NT2/D1 (cell line): ENCODE data around the gene GALM.
"Not testable (repeated sequence)": the region's sequence is repeated elsewhere in the genome, so short reads cannot be mapped to it uniquely, and the experiment has no call there.

Experiments
- DNase-seq: peaks from one replicate; pipeline ENCODE4 v3.0.0-alpha.2; 2011; ENCODE audit warnings: low read depth, low spot score
- H3K27me3 ChIP-seq: 2 replicates; pipeline ENCODE4 v1.6.0; 2011; ENCODE audit warnings: mild to moderate bottlenecking; ENCODE audit not compliant: insufficient read length, insufficient read depth
- H3K36me3 ChIP-seq: 2 replicates; pipeline ENCODE4 v1.6.1; 2011; ENCODE audit warnings: mild to moderate bottlenecking, low read length, mixed read lengths; ENCODE audit not compliant: insufficient read depth, insufficient read length
- H3K4me1 ChIP-seq: 2 replicates; pipeline ENCODE4 v1.5.1; 2011; ENCODE audit not compliant: insufficient read depth, insufficient read length
- H3K4me3 ChIP-seq: 2 replicates; pipeline ENCODE4 v1.5.1; 2011; ENCODE audit warnings: low read depth; ENCODE audit not compliant: insufficient read length
- H3K9ac ChIP-seq: 2 replicates; pipeline ENCODE4 v1.6.0; 2011; ENCODE audit warnings: low read depth; ENCODE audit not compliant: insufficient read length
- H3K9me3 ChIP-seq: 2 replicates; pipeline ENCODE4 v1.5.1; 2011; ENCODE audit warnings: mild to moderate bottlenecking, low read length; ENCODE audit not compliant: insufficient read depth
- SUZ12 ChIP-seq: IDR thresholded peaks from 2 replicates; pipeline ENCODE4 v1.6.1; 2011; ENCODE audit not compliant: insufficient read length, insufficient read depth; ENCODE audit errors: extremely low read depth
- YY1 ChIP-seq: IDR thresholded peaks from 2 replicates; pipeline ENCODE4 v1.6.1; 2011; ENCODE audit not compliant: insufficient read length, insufficient read depth
- ZNF274 ChIP-seq: IDR thresholded peaks from 2 replicates; pipeline ENCODE4 v1.6.1; 2011; ENCODE audit warnings: mild to moderate bottlenecking, low read depth, low read length

Gene GALM

DNA sequence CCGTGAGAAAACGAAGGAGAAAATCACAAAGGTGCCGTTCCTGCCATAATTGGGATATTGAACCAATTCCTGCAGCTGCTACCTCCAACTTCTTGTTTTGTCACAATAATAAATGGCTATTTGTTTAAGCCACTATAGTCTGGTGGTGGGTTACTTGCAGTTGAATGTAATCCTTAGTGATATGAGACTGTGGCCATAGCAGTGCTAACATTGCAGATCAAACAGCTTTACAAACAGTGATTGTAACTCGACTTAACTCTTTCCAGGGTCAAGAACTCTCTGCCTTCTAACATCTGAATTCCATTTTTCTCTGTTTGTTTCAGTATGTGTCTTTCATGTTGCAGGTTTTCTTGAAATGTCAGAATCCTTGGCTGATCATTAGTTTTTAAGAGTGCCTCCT is 38.5 kb upstream of the GALM start:
- no peaks in the 10 kb centered on the region; the same call in 1 of the 2 replicates for H3K9me3 ChIP-seq
- no peaks in the 10 kb centered on the region for H3K36me3 ChIP-seq
- H3K4me3 ChIP-seq, result no peak overlapping the region
- H3K4me1 ChIP-seq, result no peaks in the 10 kb centered on the region
- no peaks in the 10 kb centered on the region for H3K27me3 ChIP-seq
- TF ChIP-seq ZNF274, result no peak
- TF ChIP-seq YY1, result no peak
- TF ChIP-seq SUZ12, result no peak
- H3K9ac ChIP-seq, result no peak overlapping the region
- no peak for DNase-seq

DNA sequence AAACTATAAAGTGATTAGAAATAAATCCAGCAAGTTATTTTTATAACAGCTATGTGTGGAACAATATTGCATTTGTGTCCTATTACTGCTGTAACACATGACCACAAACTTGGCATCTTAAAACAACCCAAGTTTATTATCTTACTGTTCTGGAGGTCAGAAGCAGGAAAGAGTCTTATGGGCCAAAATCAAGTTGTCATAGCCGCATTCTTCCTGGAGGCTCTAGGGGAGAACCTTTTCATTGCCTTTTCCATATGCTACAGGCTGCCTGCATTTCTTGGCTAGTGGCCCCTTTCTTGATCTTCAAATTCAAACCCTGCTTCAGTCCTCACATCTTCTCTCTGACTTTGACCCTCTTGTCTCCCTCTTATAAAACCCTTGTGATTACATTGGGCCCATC is 36.2 kb upstream of the GALM start:
- Histone ChIP-seq H3K27me3 (no peaks in the 10 kb centered on the region), H3K4me1 (no peaks in the 10 kb centered on the region), H3K4me3 (no peak overlapping the region), H3K36me3 (no peaks in the 10 kb centered on the region), H3K9me3 (no peaks in the 10 kb centered on the region; the same call in 1 of the 2 replicates), H3K9ac (no peak overlapping the region)
- TF ChIP-seq YY1 (no peak), ZNF274 (no peak), SUZ12 (no peak)
- no peak for DNase-seq

DNA sequence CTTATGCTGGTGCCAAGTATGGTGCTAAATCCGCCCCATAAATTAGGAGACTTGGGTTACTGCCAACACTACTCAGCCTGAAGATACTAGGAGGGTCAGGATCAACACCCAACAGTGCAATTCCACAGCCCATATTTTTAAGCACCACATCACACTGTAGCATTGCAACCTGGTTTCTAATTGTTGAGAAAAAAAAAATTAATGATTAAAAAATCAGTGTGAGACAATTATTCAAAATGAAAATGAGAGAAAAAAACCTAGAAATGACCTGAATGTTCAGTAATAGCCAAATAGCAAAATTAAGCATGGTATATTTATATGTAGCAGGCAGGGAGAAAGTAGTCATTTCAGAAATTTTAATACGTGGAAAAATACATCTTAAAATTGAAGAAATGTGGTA is 33.9 kb upstream of the GALM start:
- TF ChIP-seq YY1 (no peak), ZNF274 (no peak), SUZ12 (no peak)

DNA sequence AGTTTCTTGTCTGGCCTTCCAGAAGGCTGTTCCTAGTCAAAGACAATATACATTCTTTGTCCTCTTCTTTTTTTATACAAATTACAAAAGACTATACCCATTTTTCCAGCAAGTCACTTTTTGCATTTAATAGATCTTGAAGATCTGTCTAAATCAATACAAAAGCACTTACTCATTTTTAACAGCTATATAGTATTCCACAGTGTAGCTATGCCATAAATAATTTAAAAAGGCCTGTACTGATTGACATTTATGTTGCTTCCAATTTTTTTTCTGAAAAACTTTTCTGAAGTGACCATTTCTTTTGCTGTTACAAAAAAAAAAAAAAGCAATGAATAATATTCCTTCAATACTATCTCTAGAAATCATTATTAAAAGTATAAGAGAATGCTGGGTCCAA is 32.9 kb upstream of the GALM start:
- no peak for DNase-seq
- TF ChIP-seq YY1, result no peak
- no peak for TF ChIP-seq ZNF274
- TF ChIP-seq SUZ12, result no peak
- Histone ChIP-seq H3K9me3 (no peaks in the 10 kb centered on the region; the same call in 1 of the 2 replicates), H3K4me1 (no peaks in the 10 kb centered on the region), H3K4me3 (no peak overlapping the region), H3K36me3 (no peaks in the 10 kb centered on the region), H3K9ac (no peak overlapping the region), H3K27me3 (no peaks in the 10 kb centered on the region)

More for the DNA sequence above, 33.9 kb upstream of the GALM start:
- H3K36me3 ChIP-seq, result no peaks in the 10 kb centered on the region
- no peaks in the 10 kb centered on the region for H3K27me3 ChIP-seq
- no peak overlapping the region for H3K9ac ChIP-seq
- H3K4me3 ChIP-seq, result no peak overlapping the region
- no peak for DNase-seq
- no peaks in the 10 kb centered on the region; the same call in 1 of the 2 replicates for H3K9me3 ChIP-seq
- H3K4me1 ChIP-seq, result no peaks in the 10 kb centered on the region

DNA sequence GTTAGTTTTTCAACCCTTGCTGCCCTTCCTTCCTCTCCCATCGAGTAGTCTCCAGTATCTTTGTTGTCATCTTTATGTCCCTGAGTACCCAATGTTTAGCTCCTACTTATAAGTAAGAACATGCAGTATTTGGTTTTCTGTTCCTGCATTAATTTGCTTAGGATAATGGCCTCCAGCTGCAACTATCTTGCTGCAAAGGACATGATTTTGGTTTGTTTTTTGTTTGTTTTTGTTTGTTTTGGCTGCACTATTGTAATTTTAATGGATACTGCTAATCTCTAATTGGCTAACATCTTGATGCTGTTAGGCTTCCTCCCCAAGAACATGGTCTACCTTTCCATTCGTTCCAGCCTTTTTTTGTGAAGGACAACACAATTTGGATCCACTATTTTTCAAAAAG is 32.0 kb upstream of the GALM start:
- TF ChIP-seq YY1 (no peak), ZNF274 (no peak), SUZ12 (no peak)
- Histone ChIP-seq H3K36me3 (no peaks in the 10 kb centered on the region), H3K9me3 (no peaks in the 10 kb centered on the region; the same call in 1 of the 2 replicates), H3K4me1 (no peaks in the 10 kb centered on the region), H3K4me3 (no peak overlapping the region), H3K27me3 (no peaks in the 10 kb centered on the region), H3K9ac (no peak overlapping the region)
- no peak for DNase-seq

DNA sequence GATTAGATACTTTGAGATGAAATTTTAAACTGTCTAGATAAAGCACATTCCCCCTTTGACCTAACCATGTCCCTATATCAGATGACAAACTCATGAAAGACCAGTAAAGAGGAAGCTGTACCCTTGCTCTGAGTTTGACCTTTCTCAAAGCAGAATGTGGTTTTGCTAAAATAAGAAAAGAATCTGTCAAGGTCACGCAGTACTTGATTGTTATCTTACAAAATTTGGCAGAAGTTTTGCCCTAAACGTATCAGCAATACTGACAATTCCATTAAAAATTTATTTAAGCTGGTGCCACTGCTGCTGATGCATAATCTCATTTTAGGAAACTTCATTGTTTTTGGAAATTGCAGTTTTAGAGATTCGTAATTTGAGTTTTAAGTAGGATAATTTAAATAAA is 31.2 kb upstream of the GALM start:
- no peak for DNase-seq
- TF ChIP-seq SUZ12 (no peak), YY1 (no peak), ZNF274 (no peak)
- Histone ChIP-seq H3K9ac (no peak overlapping the region), H3K4me3 (no peak overlapping the region), H3K4me1 (no peaks in the 10 kb centered on the region), H3K36me3 (no peaks in the 10 kb centered on the region), H3K27me3 (no peaks in the 10 kb centered on the region), H3K9me3 (no peaks in the 10 kb centered on the region; the same call in 1 of the 2 replicates)

DNA sequence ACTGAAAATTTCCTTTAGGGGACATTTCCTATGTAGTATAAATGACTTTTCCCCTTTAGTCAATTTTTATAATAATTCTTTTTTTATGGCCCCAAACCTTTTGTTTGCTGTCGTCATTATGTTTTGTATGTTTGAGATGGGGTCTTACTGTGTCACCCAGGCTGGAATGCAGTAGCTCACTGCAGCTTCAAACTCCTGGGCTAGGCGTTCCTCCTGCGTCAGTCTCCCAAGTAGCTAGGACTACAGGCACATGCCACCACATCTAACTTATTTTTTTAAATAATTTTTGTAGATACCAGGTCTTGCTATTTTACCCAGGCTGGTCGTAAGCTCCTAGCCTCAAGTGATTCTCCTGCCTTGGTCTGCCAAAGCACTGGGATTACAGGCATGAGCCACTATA is 30.8 kb upstream of the GALM start:
- Histone ChIP-seq H3K36me3 (no peaks in the 10 kb centered on the region), H3K4me3 (no peak overlapping the region), H3K4me1 (no peaks in the 10 kb centered on the region), H3K9me3 (no peaks in the 10 kb centered on the region), H3K27me3 (no peaks in the 10 kb centered on the region), H3K9ac (no peak overlapping the region)
- TF ChIP-seq ZNF274 (no peak), SUZ12 (no peak), YY1 (no peak)
- DNase-seq, result no peak

DNA sequence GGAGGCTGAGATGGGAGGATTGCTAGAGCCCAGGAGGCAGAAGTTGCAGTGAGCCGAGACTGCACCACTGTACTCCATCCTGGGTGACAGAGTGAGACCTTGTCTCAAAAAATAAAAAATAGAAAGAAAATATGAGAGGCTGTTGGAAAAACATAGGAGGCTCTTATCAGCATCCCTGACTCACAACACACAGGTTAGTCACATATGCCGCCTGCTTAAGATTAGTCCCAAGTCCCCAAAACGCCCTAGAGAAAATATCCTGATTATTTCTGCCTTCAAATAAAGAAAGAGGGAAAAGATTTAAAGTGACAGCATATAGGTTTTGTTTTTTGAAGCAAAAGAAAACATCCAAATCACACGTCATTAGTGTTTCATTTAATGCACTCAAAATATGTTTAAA is 29.8 kb upstream of the GALM start:
- TF ChIP-seq YY1 (no peak), ZNF274 (no peak)
- no peaks in the 10 kb centered on the region for H3K9me3 ChIP-seq
- H3K27me3 ChIP-seq, result no peaks in the 10 kb centered on the region
- no peak for DNase-seq
- H3K4me3 ChIP-seq, result no peak overlapping the region
- H3K9ac ChIP-seq, result no peak overlapping the region
- no peaks in the 10 kb centered on the region for H3K36me3 ChIP-seq
- H3K4me1 ChIP-seq, result no peaks in the 10 kb centered on the region

DNA sequence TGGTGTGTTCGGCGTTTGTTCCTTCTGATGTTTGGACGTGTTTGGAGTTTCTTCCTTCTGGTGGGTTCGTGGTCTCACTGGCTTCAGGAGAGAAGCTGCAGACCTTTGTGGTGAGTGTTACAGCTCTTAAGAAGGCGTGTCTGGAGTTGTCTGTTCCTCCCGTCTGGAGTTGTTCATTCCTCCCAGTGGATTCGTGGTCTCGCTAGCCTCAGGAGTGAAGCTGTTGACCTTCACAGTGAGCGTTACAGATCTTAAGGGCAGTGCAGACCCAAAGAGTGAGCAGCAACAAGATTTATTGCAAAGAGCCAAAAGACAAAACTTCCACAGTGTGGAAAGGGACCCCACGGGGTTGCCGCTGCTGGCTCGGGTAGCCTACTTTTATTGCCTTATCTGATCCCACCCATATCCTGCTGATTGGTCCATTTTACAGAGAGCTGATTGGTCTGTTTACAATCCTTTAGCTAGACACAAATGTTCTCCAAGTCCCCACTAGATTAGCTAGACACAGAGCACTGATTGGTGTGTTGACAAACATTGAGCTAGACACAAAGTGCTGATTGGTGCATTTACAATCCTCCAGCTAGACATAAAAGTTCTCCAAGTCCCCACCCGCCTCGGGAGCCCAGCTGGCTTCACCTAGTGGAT is 23.4 kb upstream of the GALM start:
- not testable (repeated sequence) for H3K27me3 ChIP-seq, H3K4me1 ChIP-seq, H3K9ac ChIP-seq, H3K36me3 ChIP-seq, H3K4me3 ChIP-seq, DNase-seq
- H3K9me3 ChIP-seq, result peaks cover 17% of the 10 kb centered on the region; the same call in 1 of the 2 replicates
